EH (cell line): Measurements from ENCODE around the gene FGFRL1.

Experiments
- DNase-seq: peaks from one replicate; pipeline ENCODE4 v3.0.0-alpha.2; 2015; ENCODE audit warnings: low read depth

FGFRL1 gene

DNA sequence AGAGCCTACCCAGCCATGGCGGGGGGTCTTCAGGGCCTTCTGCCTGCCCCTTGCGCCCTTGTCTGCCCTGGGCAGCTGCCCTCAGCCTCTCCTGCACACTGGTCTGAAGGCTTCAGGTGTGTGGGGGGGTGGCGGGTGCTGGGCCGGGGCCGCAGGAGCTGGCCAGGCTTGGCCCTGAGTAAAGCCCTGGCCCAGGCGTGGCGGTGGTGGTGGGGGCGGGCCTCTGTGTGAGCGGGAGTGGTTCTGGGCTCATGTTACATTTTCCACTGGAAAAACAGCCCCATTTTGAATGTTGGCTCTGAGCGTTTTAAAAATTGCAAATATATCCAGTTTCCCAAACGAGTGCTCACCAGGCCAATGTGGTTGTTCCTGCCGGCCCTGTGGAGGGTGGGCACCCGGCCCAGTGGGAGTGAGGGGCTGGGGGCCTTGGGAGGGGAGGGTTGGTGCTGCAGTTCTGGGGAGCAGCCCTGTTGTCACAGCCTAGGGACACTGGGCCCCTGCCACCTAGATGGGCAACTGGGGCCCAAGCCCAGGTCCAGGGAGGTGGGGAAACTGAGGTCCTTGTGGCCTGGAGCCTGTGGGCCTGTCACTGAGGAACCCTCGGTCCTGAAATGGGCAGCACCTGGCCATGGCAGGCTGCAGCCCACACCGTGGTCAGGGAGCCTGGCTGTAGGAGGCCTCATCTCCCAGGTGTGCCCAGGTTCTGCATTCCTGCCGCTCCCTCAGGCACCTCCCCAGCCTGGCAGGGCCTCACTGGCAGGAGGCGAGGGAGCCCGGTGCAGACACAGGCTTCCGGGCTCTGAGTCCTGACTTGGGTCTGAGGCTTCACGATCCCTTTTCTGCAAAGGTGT is 28.3 kb downstream of the FGFRL1 start:
- DNase-seq: peak; percentile 56

- no peak for DNase-seq
Observed at GRCh38 chr4:1040344-1041146, 29.1 kb downstream of the FGFRL1 start.

GRCh38 chr4:1041147-1041935 is 29.9 kb downstream of the FGFRL1 start:
- peak; percentile 44 for DNase-seq

DNA sequence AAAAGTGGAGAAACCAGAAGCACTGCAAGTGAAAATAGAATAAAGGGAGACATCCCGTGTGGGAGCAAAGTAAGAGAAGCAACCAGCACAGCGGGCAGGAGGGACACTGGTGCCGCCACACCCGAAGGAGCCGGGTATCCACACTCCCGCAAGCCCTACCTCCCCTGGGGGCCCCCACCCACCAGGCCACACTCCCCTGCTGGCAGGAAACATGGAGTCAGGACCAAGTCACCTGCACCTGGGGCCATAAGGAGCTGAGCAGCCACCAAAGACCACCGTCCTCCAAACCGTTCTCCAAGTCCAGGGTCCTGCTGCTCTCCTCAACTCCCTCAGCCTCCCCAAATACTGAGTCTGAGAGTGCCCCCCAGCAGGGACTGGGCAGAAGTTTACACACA is 30.5 kb downstream of the FGFRL1 start:
- DNase-seq: no peak

- no peak for DNase-seq
Observed at GRCh38 chr4:1042352-1043055, 31.1 kb downstream of the FGFRL1 start.

DNA sequence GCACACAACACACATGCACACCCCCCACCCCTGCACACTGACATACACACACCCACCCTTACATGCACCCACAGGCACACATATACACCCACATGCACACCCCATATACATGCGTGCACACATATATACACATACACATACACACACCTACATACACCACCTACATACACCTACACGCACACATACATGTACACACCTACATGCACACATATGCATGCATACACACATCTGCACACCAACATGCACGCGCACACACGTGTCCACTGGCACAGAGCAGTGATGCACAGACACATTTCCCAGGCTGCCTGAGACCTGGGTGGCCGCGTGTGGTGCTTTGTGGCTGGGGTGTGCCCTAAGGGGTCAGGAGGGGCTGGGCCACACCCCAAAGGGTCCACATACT is 31.7 kb downstream of the FGFRL1 start:
- no peak for DNase-seq

GRCh38 chr4:1043651-1044468 is 32.4 kb downstream of the FGFRL1 start:
- DNase-seq: peak; percentile 100

DNA sequence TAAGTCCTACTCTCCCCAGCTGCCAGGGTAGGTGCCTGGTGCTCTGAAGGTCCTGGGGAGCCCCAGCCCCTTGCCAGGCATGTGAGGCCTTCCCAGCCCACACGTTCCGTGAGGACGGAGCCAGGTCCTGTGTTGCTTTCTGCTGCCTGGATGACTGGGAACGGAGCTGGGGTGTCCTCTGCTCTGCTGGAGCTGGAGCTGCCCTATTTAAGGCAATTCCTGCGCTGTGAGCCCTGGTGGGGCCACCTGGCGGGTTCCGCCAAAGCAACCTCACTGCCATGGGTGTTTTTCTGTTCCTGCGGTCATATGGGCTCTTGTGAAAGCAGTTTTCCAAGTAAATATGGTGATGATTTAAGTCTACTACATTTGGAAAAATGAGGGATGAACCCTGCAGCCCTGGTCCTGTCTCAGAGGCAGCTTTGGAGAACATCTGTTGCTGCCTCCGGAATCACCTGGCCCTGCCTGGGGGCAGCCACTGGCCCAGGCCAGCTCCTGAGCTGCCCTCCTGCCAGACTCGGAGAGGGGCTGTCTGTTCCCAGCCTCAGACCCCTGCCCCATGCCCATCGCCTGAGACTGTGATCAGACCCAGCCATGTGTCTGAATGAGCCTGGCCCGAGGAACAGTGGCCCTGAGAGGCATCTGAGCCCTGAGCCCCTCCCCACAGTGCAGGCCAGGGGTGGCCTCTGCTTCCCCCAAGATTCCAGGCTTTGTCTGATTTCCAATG is 33.2 kb downstream of the FGFRL1 start:
- no peak for DNase-seq

- no peak for DNase-seq
Observed at GRCh38 chr4:1045193-1045594, 33.8 kb downstream of the FGFRL1 start.

DNA sequence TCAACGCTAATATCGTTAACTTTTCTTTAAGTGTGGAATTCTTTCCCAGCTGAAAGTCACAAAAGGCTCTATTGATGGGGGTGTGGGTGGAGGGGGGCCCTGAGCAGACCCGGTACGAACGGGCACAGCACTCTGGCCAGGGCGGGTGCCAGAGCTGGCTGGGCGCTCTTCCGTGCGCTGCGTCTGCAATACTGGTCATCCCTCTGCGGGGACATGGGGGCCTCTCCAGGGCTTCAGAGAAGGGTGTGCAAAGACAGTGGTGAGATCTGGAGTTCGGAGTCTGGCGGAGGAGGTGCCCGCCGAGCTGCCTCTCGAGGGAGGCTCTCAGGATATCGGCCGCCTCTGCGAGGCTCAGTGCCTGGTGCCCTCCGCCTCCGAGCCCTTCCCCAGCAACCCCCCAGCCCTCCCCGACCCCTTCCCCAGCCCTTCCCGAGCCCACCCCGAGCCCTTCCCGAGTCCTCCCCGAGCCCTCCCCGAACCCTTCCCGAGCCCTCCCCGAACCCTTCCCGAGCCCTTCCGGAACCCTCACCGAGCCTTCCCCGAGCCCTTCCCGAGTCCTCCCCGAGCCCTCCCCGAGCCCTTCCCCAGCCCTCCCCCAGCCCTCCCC is 34.3 kb downstream of the FGFRL1 start:
- no peak for DNase-seq

DNA sequence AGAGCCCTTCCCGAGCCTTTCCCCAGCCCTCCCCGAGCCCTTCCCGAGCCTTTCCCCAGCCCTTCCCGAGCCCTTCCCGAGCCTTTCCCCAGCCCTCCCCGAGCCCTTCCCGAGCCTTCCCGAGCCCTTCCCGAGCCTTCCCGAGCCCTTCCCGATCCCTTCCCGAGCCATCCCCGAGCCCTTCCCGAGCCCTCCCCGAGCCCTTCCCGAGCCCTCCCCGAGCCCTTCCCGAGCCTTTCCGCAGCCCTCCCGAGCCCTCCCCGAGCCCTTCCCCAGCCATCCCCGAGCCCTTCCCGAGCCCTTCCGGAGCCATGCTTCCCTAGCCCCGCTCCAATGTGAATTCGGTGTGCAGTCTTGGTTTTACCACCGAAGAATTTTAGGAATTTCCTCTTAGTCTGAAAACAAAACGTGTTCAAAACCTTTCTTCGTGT is 35.2 kb downstream of the FGFRL1 start:
- peak; percentile 83 for DNase-seq

DNA sequence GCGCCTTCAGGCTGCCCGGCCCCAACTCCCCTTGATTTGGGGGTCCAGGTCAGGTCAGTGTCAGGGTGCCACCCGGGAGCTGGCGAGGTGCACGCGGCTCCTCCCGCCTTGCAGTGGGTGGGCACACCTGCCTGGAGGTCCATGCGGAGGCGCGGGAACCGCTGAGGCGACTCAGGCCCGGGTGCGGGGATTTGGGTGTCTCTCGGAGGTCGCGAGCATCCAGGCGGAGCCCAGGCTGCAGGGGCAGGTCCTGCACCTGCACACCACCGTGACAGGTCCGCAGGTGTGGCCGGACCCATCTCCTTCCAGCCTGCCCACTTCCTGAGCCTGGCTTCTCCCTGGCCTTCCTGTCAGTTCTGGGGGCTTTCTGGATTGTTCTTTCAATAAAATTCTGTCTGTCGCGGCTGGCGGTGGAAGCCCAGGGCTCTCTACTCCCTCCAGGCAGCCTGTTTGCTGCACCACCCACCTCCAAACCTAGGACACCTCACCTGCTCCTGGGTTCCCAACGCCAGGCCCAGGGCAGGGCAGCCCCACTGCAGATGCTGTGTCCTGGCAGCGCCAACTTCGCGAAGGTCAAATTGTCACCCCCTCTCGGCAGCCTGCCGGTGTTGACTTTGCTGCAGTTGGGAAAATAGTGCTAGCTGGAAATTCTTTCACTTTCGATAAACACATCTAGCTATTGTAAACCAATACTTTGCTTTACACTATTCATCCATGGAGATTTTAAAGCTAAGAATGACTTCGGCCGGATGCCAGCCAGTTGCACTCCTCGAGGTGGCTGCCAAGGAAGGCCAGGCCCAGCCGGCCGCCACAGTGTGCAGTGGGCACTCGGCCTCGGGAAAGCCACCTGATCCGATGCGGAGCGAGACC is 35.9 kb downstream of the FGFRL1 start:
- DNase-seq: no peak

DNA sequence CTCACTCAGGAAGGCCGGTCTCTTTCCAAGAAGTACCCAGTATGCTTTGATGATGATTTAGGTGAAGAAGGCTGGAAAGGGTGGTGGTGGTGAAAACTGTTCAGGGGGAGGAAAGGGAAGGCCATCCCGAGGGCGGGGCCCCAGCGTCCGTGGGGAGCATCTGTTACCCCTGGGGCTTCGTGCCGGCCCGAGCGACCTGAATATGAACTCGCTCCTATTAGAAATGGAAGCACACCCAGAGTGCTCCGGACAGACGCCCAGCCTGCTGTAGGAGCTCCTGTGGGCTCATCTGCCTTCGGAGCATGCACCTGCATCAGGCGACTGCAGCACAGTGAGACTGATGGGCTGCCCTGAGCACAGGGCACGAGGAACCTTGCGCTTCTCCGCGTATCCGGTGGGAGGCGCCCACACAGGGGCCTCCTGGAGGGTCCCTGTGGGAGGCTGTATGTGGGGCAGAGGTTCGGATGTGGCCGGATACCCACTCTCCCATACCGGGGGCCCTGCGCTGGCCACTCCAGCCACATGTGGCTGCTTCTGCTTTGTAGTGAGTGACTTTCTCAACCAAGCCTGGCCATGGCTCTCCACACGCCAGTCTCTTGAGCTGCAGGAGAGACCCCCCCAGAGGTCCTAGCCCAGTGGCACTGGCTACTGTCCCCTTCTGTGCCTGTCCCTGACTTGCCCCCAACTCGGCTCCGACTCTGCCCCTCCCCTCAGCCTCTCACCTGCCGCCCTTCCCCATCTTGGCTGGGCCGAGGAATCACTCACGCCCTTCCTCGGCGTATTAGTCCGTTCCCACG is 36.7 kb downstream of the FGFRL1 start:
- DNase-seq: no peak

- DNase-seq: no peak
Observed at GRCh38 chr4:1048773-1049590, 37.6 kb downstream of the FGFRL1 start.

GRCh38 chr4:1049591-1049905 is 38.1 kb downstream of the FGFRL1 start:
- DNase-seq: no peak

DNA sequence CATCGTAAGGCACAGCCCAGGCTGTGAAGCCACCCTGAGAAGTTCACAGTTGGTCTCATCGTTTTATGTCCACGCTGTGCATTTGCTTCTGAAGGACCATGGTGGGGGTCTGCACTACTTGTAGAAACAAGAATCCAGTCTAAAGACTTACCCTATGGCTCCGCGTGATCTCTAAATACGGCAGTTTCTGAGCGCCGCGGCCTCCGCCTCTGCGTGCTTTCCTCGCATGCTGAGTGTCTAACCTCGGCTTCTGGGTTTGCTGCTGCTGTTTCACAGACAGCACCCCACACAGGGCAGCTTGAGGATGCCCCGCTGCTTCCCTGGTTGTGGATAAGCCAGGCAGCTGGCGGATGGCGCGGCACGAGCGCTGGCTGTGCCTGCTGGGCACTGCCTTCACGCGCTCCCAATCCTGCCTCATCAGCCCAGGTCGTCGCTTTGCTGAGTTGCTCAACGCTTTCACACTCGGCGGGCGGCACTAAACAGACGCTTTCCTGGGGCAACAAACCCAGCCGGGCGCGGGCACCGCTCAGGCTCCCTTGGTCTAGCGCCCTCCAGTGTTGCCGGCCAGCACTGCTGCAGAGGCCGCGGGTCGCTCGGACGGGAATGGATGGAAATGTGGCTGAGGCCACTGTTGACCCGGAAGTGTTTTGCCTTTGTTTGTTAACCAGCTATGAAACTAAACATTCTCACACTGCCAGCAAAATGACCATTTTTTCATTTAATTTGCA is 39.2 kb downstream of the FGFRL1 start:
- DNase-seq: no peak

DNA sequence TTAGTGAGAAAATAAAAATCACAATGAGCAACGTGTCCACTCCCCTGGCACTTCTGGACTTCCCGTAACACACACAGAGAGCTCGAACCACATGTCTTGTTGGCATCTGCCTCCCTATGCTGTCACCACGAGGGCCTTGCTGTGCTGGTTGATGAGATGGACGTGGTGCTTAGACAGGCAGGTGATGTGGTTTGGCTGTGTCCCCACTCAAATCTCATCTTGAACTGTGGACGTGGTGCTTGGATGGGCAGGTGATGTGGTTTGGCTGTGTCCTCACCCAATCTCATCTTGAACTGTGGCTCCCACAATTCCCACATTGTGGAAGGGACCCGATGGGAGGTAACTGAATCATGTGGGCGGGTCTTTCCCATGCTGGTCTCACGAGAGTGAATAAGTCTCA is 40.0 kb downstream of the FGFRL1 start:
- DNase-seq: no peak
